Stomach (tissue), 4 donors: ENCODE results near the gene PRSS21.
A peak's percentile ranks its signal among the peaks of the same experiment; 100 is the strongest.

Source experiments
- CTCF ChIP-seq, 7 experiments: fragments of 450-650 bp in 4 of 7; fragments of 200-600 bp in 3 of 7; sonication (generic) in 3 of 7; IDR thresholded peaks; one replicate each; pipeline ENCODE4 v1.5.1; 2016 to 2019; ENCODE audit warnings: antibody characterized with exemption in 7 of 7, control low read depth in 2 of 7, mild to moderate bottlenecking in 1 of 7
- EP300 ChIP-seq: sonication (generic); formaldehyde crosslinking; IDR thresholded peaks from one replicate; pipeline ENCODE4 v1.6.1; 2017; ENCODE audit warnings: antibody characterized with exemption
- POLR2AphosphoS5 ChIP-seq, 3 donors: sonication (generic); formaldehyde crosslinking; IDR thresholded peaks; one replicate each; pipeline ENCODE4 v1.6.1; 2016; ENCODE audit warnings: antibody characterized with exemption in 3 of 3

- TF ChIP-seq POLR2AphosphoS5 (IDR thresholded peaks at IDR 0.05), result peak; percentile 38 to 89 (median 83)
- TF ChIP-seq CTCF (IDR thresholded peaks at IDR 0.05), result peak in 1 of 7 experiments; percentile 6
- no peak for TF ChIP-seq EP300
These were observed 39.7 kb upstream of the PRSS21 start, which contains the start of gene ELOB for GRCh38 chr16:2777231-2777902.
